ENCODE data around the gene NFATC3.

DNA sequence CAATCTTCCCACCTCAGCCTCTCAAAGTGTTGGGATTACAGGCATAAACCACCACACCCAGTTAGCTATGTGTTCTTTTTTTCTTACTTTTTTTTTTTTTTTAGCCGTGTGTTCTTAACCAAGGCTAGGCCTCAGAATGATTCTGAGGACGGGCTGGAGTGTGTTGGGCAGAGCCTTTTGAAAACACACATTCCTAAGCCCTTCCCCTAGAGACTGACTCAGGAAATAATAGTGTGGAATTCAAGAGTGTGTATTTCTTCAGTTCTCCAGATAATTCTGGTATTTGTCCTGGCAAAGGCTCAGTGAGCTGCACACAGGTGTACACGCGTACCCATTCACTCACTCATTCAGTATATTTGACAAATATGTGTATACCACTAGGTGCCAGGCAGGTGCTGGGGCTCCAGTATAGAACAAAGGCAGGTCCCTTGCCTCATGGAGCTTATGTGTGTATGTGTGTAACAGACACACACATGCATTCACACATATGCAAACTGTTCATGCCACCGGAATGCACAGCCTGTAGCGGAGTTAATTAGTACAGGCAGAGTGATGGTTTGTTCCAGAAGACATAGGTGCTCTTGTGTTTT is 19.4 kb upstream of the NFATC3 start:
- TF ChIP-seq, protein P1, sequence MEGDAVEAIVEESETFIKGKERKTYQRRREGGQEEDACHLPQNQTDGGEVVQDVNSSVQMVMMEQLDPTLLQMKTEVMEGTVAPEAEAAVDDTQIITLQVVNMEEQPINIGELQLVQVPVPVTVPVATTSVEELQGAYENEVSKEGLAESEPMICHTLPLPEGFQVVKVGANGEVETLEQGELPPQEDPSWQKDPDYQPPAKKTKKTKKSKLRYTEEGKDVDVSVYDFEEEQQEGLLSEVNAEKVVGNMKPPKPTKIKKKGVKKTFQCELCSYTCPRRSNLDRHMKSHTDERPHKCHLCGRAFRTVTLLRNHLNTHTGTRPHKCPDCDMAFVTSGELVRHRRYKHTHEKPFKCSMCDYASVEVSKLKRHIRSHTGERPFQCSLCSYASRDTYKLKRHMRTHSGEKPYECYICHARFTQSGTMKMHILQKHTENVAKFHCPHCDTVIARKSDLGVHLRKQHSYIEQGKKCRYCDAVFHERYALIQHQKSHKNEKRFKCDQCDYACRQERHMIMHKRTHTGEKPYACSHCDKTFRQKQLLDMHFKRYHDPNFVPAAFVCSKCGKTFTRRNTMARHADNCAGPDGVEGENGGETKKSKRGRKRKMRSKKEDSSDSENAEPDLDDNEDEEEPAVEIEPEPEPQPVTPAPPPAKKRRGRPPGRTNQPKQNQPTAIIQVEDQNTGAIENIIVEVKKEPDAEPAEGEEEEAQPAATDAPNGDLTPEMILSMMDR (IDR thresholded peaks at IDR 0.05), result no peak
- no peak for TF ChIP-seq POLR2A (IDR thresholded peaks at IDR 0.05)

Data from body of pancreas (tissue), 4 donors.